HG03521 (cell line): ENCODE measurements around the gene SORCS3.

Source experiments
- ATAC-seq: cut with Tn5 transposase; IDR thresholded peaks from one replicate; pipeline ENCODE4 v1.9.1; 2021; ENCODE audit warnings: mild to moderate bottlenecking, moderate library complexity; ENCODE audit not compliant: unreplicated experiment

Gene SORCS3

GRCh38 chr10:105161149-105161548 lies 520.1 kb downstream of the SORCS3 start:
- ATAC-seq = no peak

GRCh38 chr10:105161767-105162166 lies 520.7 kb downstream of the SORCS3 start:
- no peak for ATAC-seq

GRCh38 chr10:105170521-105170920 lies 529.4 kb downstream of the SORCS3 start:
- no peak for ATAC-seq

GRCh38 chr10:105171945-105172344 lies 530.9 kb downstream of the SORCS3 start:
- no peak for ATAC-seq

- no peak for ATAC-seq
Measured at GRCh38 chr10:105181626-105182025, 540.5 kb downstream of the SORCS3 start.

GRCh38 chr10:105183536-105183935 lies 542.4 kb downstream of the SORCS3 start:
- ATAC-seq = no peak

GRCh38 chr10:105185161-105185560 lies 544.1 kb downstream of the SORCS3 start:
- ATAC-seq = no peak

GRCh38 chr10:105187243-105187642 lies 546.2 kb downstream of the SORCS3 start:
- ATAC-seq = no peak

- ATAC-seq = no peak
Measured at GRCh38 chr10:105188737-105189462, 547.8 kb downstream of the SORCS3 start.

GRCh38 chr10:105189463-105189800 lies 548.3 kb downstream of the SORCS3 start:
- ATAC-seq = no peak

- ATAC-seq = no peak
Measured at GRCh38 chr10:105192146-105192545, 551.1 kb downstream of the SORCS3 start.

GRCh38 chr10:105192861-105193260 lies 551.8 kb downstream of the SORCS3 start:
- ATAC-seq = no peak

GRCh38 chr10:105195831-105196230 lies 554.7 kb downstream of the SORCS3 start:
- no peak for ATAC-seq

GRCh38 chr10:105197598-105198364 lies 556.7 kb downstream of the SORCS3 start:
- no peak for ATAC-seq

GRCh38 chr10:105206616-105207015 lies 565.5 kb downstream of the SORCS3 start:
- ATAC-seq = no peak

GRCh38 chr10:105207476-105207995 lies 566.4 kb downstream of the SORCS3 start:
- ATAC-seq = no peak

- no peak for ATAC-seq
Measured at GRCh38 chr10:105210546-105210945, 569.5 kb downstream of the SORCS3 start.

GRCh38 chr10:105237685-105238084 lies 596.6 kb downstream of the SORCS3 start:
- ATAC-seq = no peak

- no peak for ATAC-seq
Measured at GRCh38 chr10:105239311-105240219, 598.5 kb downstream of the SORCS3 start.

- no peak for ATAC-seq
Measured at GRCh38 chr10:105241254-105241653, 600.2 kb downstream of the SORCS3 start.

GRCh38 chr10:105243381-105243780 lies 602.3 kb downstream of the SORCS3 start:
- ATAC-seq = no peak
